ENCODE data around the gene NAP1L1.
A peak's percentile ranks its signal among the peaks of the same experiment; 100 is the strongest.

Gene NAP1L1

GRCh38 chr12:76033081-76034011, 51.1 kb downstream of the NAP1L1 start:
- DNase-seq, result no peak
- Mint-ChIP-seq H3K27me3 (no peaks in the 10 kb centered on the region), H3K4me3 (peak overlapping the region; percentile 93 to 99), H3K9me3 (no peaks in the 10 kb centered on the region), H3K4me1 (peaks cover 47% of the 10 kb centered on the region), H3K27ac (peak overlapping the region in 1 of 2 donors; percentile 99)
- no peak for ATAC-seq

- ATAC-seq (peak; percentile 35), DNase-seq (peak; percentile 65 to 70)
- Mint-ChIP-seq H3K4me1 (peaks cover 44% of the 10 kb centered on the region), H3K9me3 (no peaks in the 10 kb centered on the region), H3K4me3 (peak overlapping the region; percentile 93 to 99), H3K27ac (peak overlapping the region; percentile 94 to 99), H3K27me3 (no peaks in the 10 kb centered on the region)
Measured at GRCh38 chr12:76032043-76032981, 52.2 kb downstream of the NAP1L1 start.

GRCh38 chr12:76031414-76032042, 53.0 kb downstream of the NAP1L1 start, which contains the start of gene PHLDA1:
Gene PHLDA1 (minus strand): TSS chr12:76031776.
- ATAC-seq, result peak; percentile 89
- Mint-ChIP-seq H3K27ac (peak within 1 kb of the TSS; percentile 94 to 99), H3K4me1 (peaks cover 48% of the 10 kb centered on the region), H3K4me3 (peak within 1 kb of the TSS; percentile 93 to 99), H3K9me3 (no peaks in the 10 kb centered on the region), H3K27me3 (no peaks in the 10 kb centered on the region)
- peak; percentile 97 to 98 for DNase-seq

GRCh38 chr12:76031081-76031413, 53.4 kb downstream of the NAP1L1 start:
- no peak for ATAC-seq
- no peak for DNase-seq
- H3K4me1 Mint-ChIP-seq, result peaks cover 53% of the 10 kb centered on the region

GRCh38 chr12:76030341-76031080, 54.0 kb downstream of the NAP1L1 start:
- peak; percentile 19 for ATAC-seq
- no peaks in the 10 kb centered on the region for H3K27me3 Mint-ChIP-seq
- H3K4me1 Mint-ChIP-seq, result peaks cover 53% of the 10 kb centered on the region
- H3K9me3 Mint-ChIP-seq, result no peaks in the 10 kb centered on the region
- peak; percentile 64 to 74 for DNase-seq
- peak overlapping the region; percentile 94 to 99 for H3K27ac Mint-ChIP-seq
- peak overlapping the region; percentile 93 to 99 for H3K4me3 Mint-ChIP-seq

More at GRCh38 chr12:76031081-76031413, 53.4 kb downstream of the NAP1L1 start:
- Mint-ChIP-seq H3K27me3 (no peaks in the 10 kb centered on the region), H3K4me3 (peak overlapping the region; percentile 93 to 99), H3K9me3 (no peaks in the 10 kb centered on the region), H3K27ac (peak overlapping the region; percentile 94 to 99)

GRCh38 chr12:76029982-76030340, 54.5 kb downstream of the NAP1L1 start:
- ATAC-seq (no peak), DNase-seq (peak in 1 of 2 donors; percentile 39)
- H3K27me3 Mint-ChIP-seq, result no peaks in the 10 kb centered on the region
- peak overlapping the region; percentile 94 to 99 for H3K27ac Mint-ChIP-seq
- peak overlapping the region; percentile 93 to 99 for H3K4me3 Mint-ChIP-seq
- no peaks in the 10 kb centered on the region for H3K9me3 Mint-ChIP-seq
- H3K4me1 Mint-ChIP-seq, result peaks cover 53% of the 10 kb centered on the region

GRCh38 chr12:76028571-76029277, 55.8 kb downstream of the NAP1L1 start:
- Mint-ChIP-seq H3K9me3 (no peaks in the 10 kb centered on the region), H3K4me3 (peak overlapping the region; percentile 93 to 99), H3K27me3 (no peaks in the 10 kb centered on the region), H3K27ac (peak overlapping the region in 1 of 2 donors; percentile 71), H3K4me1 (peaks cover 47% of the 10 kb centered on the region)
- ATAC-seq, result no peak
- no peak for DNase-seq

GRCh38 chr12:76026643-76027063, 57.8 kb downstream of the NAP1L1 start:
- DNase-seq (no peak), ATAC-seq (no peak)
- Mint-ChIP-seq H3K9me3 (no peaks in the 10 kb centered on the region), H3K27ac (no peak overlapping the region), H3K4me3 (peak overlapping the region in 1 of 2 donors; percentile 10), H3K27me3 (no peaks in the 10 kb centered on the region), H3K4me1 (peaks cover 39% of the 10 kb centered on the region)

GRCh38 chr12:76025601-76026575, 58.6 kb downstream of the NAP1L1 start:
- Mint-ChIP-seq H3K27me3 (no peaks in the 10 kb centered on the region), H3K4me3 (peak overlapping the region in 1 of 2 donors; percentile 21), H3K27ac (no peak overlapping the region), H3K9me3 (no peaks in the 10 kb centered on the region), H3K4me1 (peaks cover 46% of the 10 kb centered on the region)
- ATAC-seq, result no peak
- no peak for DNase-seq

- peaks cover 54% of the 10 kb centered on the region for H3K4me1 Mint-ChIP-seq
- H3K27me3 Mint-ChIP-seq, result no peaks in the 10 kb centered on the region
- DNase-seq, result no peak
- no peak overlapping the region for H3K27ac Mint-ChIP-seq
- no peak for ATAC-seq
- H3K4me3 Mint-ChIP-seq, result no peak overlapping the region
- no peaks in the 10 kb centered on the region for H3K9me3 Mint-ChIP-seq
Measured at GRCh38 chr12:76024942-76025600, 59.4 kb downstream of the NAP1L1 start.

GRCh38 chr12:76024102-76024781, 60.2 kb downstream of the NAP1L1 start:
- Mint-ChIP-seq H3K9me3 (no peaks in the 10 kb centered on the region), H3K27me3 (no peaks in the 10 kb centered on the region), H3K4me3 (no peak overlapping the region), H3K27ac (peak overlapping the region in 1 of 2 donors; percentile 47), H3K4me1 (peaks cover 62% of the 10 kb centered on the region)
- no peak for ATAC-seq
- no peak for DNase-seq

- Mint-ChIP-seq H3K4me1 (peaks cover 73% of the 10 kb centered on the region), H3K27ac (peak overlapping the region in 1 of 2 donors; percentile 61), H3K4me3 (no peak overlapping the region)
Measured at GRCh38 chr12:76023069-76023690, 61.3 kb downstream of the NAP1L1 start.

More at GRCh38 chr12:76023069-76023690, 61.3 kb downstream of the NAP1L1 start:
- ATAC-seq (no peak), DNase-seq (no peak)
- H3K9me3 Mint-ChIP-seq, result no peaks in the 10 kb centered on the region
- no peaks in the 10 kb centered on the region for H3K27me3 Mint-ChIP-seq

Measured in stimulated activated naive CD8-positive, alpha-beta T cell treated with anti-CD3 and anti-CD28 coated beads, Interleukin-15, amount 100 ng/mL, for 72 hours (primary cell).